ENCODE measurements around the gene DOCK11.

DOCK11 gene

GRCh38 chrX:118694638-118695037 is 199.0 kb downstream of the DOCK11 start:
- TF ChIP-seq POLR2AphosphoS5 (IDR thresholded peaks at IDR 0.05; ENCODE audit: low read depth, low read length) = no peak
- TF ChIP-seq FOXP2 (optimal IDR thresholded peaks at IDR 0.05; ENCODE audit: borderline replicate concordance, extremely low read depth, extremely low read length, insufficient read depth) = no peak
- no peak for TF ChIP-seq TAF1 (IDR thresholded peaks at IDR 0.05; ENCODE audit: borderline replicate concordance, insufficient read depth, low read length)
- TF ChIP-seq REST (IDR thresholded peaks at IDR 0.05; ENCODE audit: insufficient read depth in 1 of 2, low read depth in 2 of 2, low read length in 2 of 2) = no peak
- TF ChIP-seq SIN3A (IDR thresholded peaks at IDR 0.05; ENCODE audit: borderline replicate concordance, insufficient read depth, low read length) = no peak

GRCh38 chrX:118698516-118699170 is 203.0 kb downstream of the DOCK11 start:
- no peak for TF ChIP-seq TAF1 (IDR thresholded peaks at IDR 0.05; ENCODE audit: borderline replicate concordance, insufficient read depth, low read length)
- no peak for TF ChIP-seq SIN3A (IDR thresholded peaks at IDR 0.05; ENCODE audit: borderline replicate concordance, insufficient read depth, low read length)
- no peak for TF ChIP-seq FOXP2 (optimal IDR thresholded peaks at IDR 0.05; ENCODE audit: borderline replicate concordance, extremely low read depth, extremely low read length, insufficient read depth)
- no peak for TF ChIP-seq REST (IDR thresholded peaks at IDR 0.05; ENCODE audit: insufficient read depth in 1 of 2, low read depth in 2 of 2, low read length in 2 of 2)
- TF ChIP-seq POLR2AphosphoS5 (IDR thresholded peaks at IDR 0.05; ENCODE audit: low read depth, low read length) = no peak

- TF ChIP-seq FOXP2 (optimal IDR thresholded peaks at IDR 0.05; ENCODE audit: borderline replicate concordance, extremely low read depth, extremely low read length, insufficient read depth) = no peak
- no peak for TF ChIP-seq SIN3A (IDR thresholded peaks at IDR 0.05; ENCODE audit: borderline replicate concordance, insufficient read depth, low read length)
- no peak for TF ChIP-seq POLR2AphosphoS5 (IDR thresholded peaks at IDR 0.05; ENCODE audit: low read depth, low read length)
- no peak for TF ChIP-seq TAF1 (IDR thresholded peaks at IDR 0.05; ENCODE audit: borderline replicate concordance, insufficient read depth, low read length)
- no peak for TF ChIP-seq REST (IDR thresholded peaks at IDR 0.05; ENCODE audit: insufficient read depth in 1 of 2, low read depth in 2 of 2, low read length in 2 of 2)
Observed at GRCh38 chrX:118702741-118703140, 207.1 kb downstream of the DOCK11 start.

GRCh38 chrX:118706681-118707080 is 211.1 kb downstream of the DOCK11 start:
- no peak for TF ChIP-seq FOXP2 (optimal IDR thresholded peaks at IDR 0.05; ENCODE audit: borderline replicate concordance, extremely low read depth, extremely low read length, insufficient read depth)
- TF ChIP-seq POLR2AphosphoS5 (IDR thresholded peaks at IDR 0.05; ENCODE audit: low read depth, low read length) = no peak
- no peak for TF ChIP-seq REST (IDR thresholded peaks at IDR 0.05; ENCODE audit: insufficient read depth in 1 of 2, low read depth in 2 of 2, low read length in 2 of 2)
- TF ChIP-seq SIN3A (IDR thresholded peaks at IDR 0.05; ENCODE audit: borderline replicate concordance, insufficient read depth, low read length) = no peak
- TF ChIP-seq TAF1 (IDR thresholded peaks at IDR 0.05; ENCODE audit: borderline replicate concordance, insufficient read depth, low read length) = no peak

Measured in PFSK-1 (cell line).